ENCODE measurements around the gene ADNP2.

ADNP2 gene

GRCh38 chr18:80120932-80121331 lies 11.9 kb downstream of the ADNP2 start:
- peaks cover 69% of the 10 kb centered on the region for H3K36me3 Mint-ChIP-seq (ENCODE audit: low read depth)
- H3K9me3 Mint-ChIP-seq, result no peaks in the 10 kb centered on the region
- no peak for TF ChIP-seq CTCF (IDR thresholded peaks at IDR 0.05; ENCODE audit: unreplicated experiment in 3 of 3)
- peaks cover 10% of the 10 kb centered on the region for H3K4me1 Mint-ChIP-seq
- no peak overlapping the region for H3K4me3 Mint-ChIP-seq
- no peaks in the 10 kb centered on the region for H3K27me3 Mint-ChIP-seq (ENCODE audit: low read depth)
- no peak overlapping the region for H3K27ac Mint-ChIP-seq

GRCh38 chr18:80124131-80124530 lies 15.1 kb downstream of the ADNP2 start:
- Mint-ChIP-seq H3K4me3 (no peak overlapping the region), H3K9me3 (peaks cover 8% of the 10 kb centered on the region), H3K4me1 (peaks cover 1% of the 10 kb centered on the region), H3K36me3 (ENCODE audit: low read depth) (peaks cover 73% of the 10 kb centered on the region), H3K27me3 (ENCODE audit: low read depth) (no peaks in the 10 kb centered on the region), H3K27ac (no peak overlapping the region)
- TF ChIP-seq CTCF (IDR thresholded peaks at IDR 0.05; ENCODE audit: unreplicated experiment in 3 of 3), result no peak

- H3K4me3 Mint-ChIP-seq, result no peak overlapping the region
- H3K27me3 Mint-ChIP-seq (ENCODE audit: low read depth), result no peaks in the 10 kb centered on the region
- no peak for TF ChIP-seq CTCF (IDR thresholded peaks at IDR 0.05; ENCODE audit: unreplicated experiment in 3 of 3)
- H3K27ac Mint-ChIP-seq, result no peak overlapping the region
- peaks cover 8% of the 10 kb centered on the region for H3K9me3 Mint-ChIP-seq
- peaks cover 66% of the 10 kb centered on the region for H3K36me3 Mint-ChIP-seq (ENCODE audit: low read depth)
- H3K4me1 Mint-ChIP-seq, result no peaks in the 10 kb centered on the region
These were observed 17.7 kb downstream of the ADNP2 start for GRCh38 chr18:80126797-80127196.

GRCh38 chr18:80127635-80128034 lies 18.6 kb downstream of the ADNP2 start:
- TF ChIP-seq CTCF (IDR thresholded peaks at IDR 0.05; ENCODE audit: unreplicated experiment in 3 of 3), result no peak
- Mint-ChIP-seq H3K9me3 (peaks cover 8% of the 10 kb centered on the region), H3K4me3 (no peak overlapping the region), H3K4me1 (no peaks in the 10 kb centered on the region), H3K27ac (no peak overlapping the region), H3K27me3 (ENCODE audit: low read depth) (no peaks in the 10 kb centered on the region), H3K36me3 (ENCODE audit: low read depth) (peaks cover 57% of the 10 kb centered on the region)

- Mint-ChIP-seq H3K4me1 (no peaks in the 10 kb centered on the region), H3K4me3 (no peak overlapping the region), H3K36me3 (ENCODE audit: low read depth) (peaks cover 55% of the 10 kb centered on the region), H3K27me3 (ENCODE audit: low read depth) (no peaks in the 10 kb centered on the region), H3K9me3 (peaks cover 8% of the 10 kb centered on the region), H3K27ac (no peak overlapping the region)
- TF ChIP-seq CTCF (IDR thresholded peaks at IDR 0.05; ENCODE audit: unreplicated experiment in 3 of 3), result no peak
These were observed 20.8 kb downstream of the ADNP2 start for GRCh38 chr18:80129672-80130367.

- H3K27me3 Mint-ChIP-seq (ENCODE audit: low read depth), result no peaks in the 10 kb centered on the region
- H3K4me1 Mint-ChIP-seq, result no peaks in the 10 kb centered on the region
- peaks cover 8% of the 10 kb centered on the region for H3K9me3 Mint-ChIP-seq
- peaks cover 57% of the 10 kb centered on the region for H3K36me3 Mint-ChIP-seq (ENCODE audit: low read depth)
- no peak for TF ChIP-seq CTCF (IDR thresholded peaks at IDR 0.05; ENCODE audit: unreplicated experiment in 3 of 3)
- H3K27ac Mint-ChIP-seq, result no peak overlapping the region
- no peak overlapping the region for H3K4me3 Mint-ChIP-seq
These were observed 21.5 kb downstream of the ADNP2 start for GRCh38 chr18:80130555-80130954.

All from nephron (organoid).